HUES6 (cell line): ENCODE results near the gene VEGFD.

Experiments
- H3K27ac ChIP-seq: 2 replicates; pipeline ENCODE4 v1.7.0; 2013; ENCODE audit warnings: low read depth, mild to moderate bottlenecking, low read length, inconsistent platforms
- H3K27me3 ChIP-seq: 2 replicates; pipeline ENCODE4 v1.6.1; 2013; ENCODE audit warnings: low read length; ENCODE audit not compliant: control insufficient read depth, insufficient read depth
- H3K36me3 ChIP-seq: 2 replicates; pipeline ENCODE4 v1.6.1; 2013; ENCODE audit warnings: low read length; ENCODE audit not compliant: control insufficient read depth, insufficient read depth
- H3K4me1 ChIP-seq: 2 replicates; pipeline ENCODE4 v1.6.1; 2013; ENCODE audit warnings: low read length; ENCODE audit not compliant: control insufficient read depth, insufficient read depth
- H3K4me3 ChIP-seq: 2 replicates; pipeline ENCODE4 v1.5.1; 2013; ENCODE audit warnings: low read depth, low read length
- H3K9ac ChIP-seq: one replicate; pipeline ENCODE4 v1.6.1; 2013; ENCODE audit warnings: mild to moderate bottlenecking, low read length
- H3K9me3 ChIP-seq: 2 replicates; pipeline ENCODE4 v1.6.1; 2013; ENCODE audit warnings: low read depth, low read length; ENCODE audit not compliant: control insufficient read depth, insufficient read depth

VEGFD gene, protein sequence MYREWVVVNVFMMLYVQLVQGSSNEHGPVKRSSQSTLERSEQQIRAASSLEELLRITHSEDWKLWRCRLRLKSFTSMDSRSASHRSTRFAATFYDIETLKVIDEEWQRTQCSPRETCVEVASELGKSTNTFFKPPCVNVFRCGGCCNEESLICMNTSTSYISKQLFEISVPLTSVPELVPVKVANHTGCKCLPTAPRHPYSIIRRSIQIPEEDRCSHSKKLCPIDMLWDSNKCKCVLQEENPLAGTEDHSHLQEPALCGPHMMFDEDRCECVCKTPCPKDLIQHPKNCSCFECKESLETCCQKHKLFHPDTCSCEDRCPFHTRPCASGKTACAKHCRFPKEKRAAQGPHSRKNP

DNA sequence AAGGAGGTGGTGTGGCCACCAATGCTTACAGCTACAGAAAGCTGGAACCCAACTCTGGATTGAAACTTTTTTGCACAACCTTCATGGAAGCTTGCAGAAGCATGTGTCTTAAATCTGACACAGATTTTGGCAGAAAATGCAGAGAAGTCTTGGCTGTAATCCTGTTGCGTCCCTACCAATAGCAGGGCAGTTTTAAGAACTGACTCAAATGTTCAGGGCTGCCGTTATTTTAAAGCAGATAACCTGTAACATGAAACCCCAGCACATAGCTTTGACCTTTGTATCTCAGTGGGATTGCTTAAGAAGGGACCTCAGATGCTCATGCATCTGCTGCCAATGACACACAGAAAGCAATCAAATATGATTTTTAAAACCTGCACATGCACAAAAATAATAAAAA, at the start of gene VEGFD:
Gene VEGFD, minus strand, starts transcription at position 110 of the 400 bp plus-strand sequence. CDS start 467 bp downstream, outside the sequence.
- no peak within 1 kb of the TSS for H3K9ac ChIP-seq
- H3K27me3 ChIP-seq: no peaks in the 10 kb centered on the region; the same call in 1 of the 2 replicates
- no peak within 1 kb of the TSS for H3K4me3 ChIP-seq
- no peak within 1 kb of the TSS for H3K27ac ChIP-seq
- H3K36me3 ChIP-seq: no peaks in the 10 kb centered on the region
- H3K4me1 ChIP-seq: peaks cover 8% of the 10 kb centered on the region; the same call in 1 of the 2 replicates
- H3K9me3 ChIP-seq: no peaks in the 10 kb centered on the region

DNA sequence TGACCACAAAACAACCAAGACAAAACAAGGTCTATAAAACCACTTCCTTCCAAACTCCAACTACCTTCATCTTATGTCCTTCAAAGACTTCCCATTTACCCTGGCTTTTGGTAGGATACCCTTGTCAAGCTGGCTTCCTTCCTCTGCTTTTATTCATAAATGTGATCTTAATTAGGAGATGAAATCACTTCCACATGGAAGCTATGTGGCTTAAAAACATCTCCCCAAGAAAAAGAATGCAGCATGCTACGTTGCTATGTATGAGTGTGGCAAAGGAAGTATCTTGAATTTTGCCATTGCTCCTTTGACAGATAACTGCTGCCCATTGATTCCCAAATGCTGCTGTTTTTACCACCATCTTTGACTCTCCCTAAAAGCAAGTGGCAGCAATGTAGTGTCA, 46.4 kb upstream of the VEGFD start:
- Histone ChIP-seq H3K9ac (no peak overlapping the region), H3K4me3 (no peak overlapping the region), H3K9me3 (no peaks in the 10 kb centered on the region), H3K4me1 (no peaks in the 10 kb centered on the region), H3K27ac (no peak overlapping the region), H3K27me3 (peaks cover 24% of the 10 kb centered on the region), H3K36me3 (no peaks in the 10 kb centered on the region)

DNA sequence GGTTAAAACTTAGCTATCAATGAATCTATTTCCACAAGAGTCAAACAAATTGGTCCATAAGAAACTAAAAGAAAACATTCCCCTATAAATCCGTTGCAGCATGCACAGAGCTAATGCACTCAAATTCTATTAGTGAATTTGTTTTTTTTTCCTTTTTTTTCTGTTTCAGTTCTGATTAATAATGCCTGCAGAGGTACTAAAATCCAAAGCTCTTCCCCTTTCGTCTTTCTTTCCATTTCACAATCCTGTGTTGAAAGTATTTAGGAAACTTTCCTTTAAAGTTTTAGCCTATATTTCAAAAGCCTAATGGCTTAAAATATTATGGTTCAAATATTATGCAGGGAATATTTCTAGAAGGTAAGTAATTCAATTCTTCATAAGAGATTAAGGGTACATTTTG, 45.9 kb upstream of the VEGFD start:
- H3K4me1 ChIP-seq: no peaks in the 10 kb centered on the region

DNA sequence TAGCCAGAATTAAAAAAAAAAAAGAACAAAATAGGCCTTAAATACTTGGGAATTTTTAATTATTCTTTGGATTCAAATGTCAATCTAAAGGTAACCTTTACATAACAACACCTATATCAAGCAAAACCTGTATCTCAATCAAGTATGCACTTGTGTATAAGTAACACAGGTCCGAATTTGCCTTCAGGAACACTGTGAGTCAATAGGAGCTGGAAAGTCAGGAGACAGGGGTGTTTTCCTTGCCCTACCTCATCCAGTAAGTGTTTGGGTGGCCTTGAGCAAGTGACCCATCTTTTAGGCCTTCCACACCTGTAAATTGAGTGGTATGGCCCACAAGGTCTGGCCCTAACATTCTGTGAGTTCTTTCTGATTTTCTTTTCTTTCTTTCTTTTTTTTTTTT, 40.8 kb upstream of the VEGFD start:
- H3K27me3 ChIP-seq: peaks cover 4% of the 10 kb centered on the region; the same call in 1 of the 2 replicates
- no peak overlapping the region for H3K4me3 ChIP-seq
- no peaks in the 10 kb centered on the region for H3K9me3 ChIP-seq
- H3K36me3 ChIP-seq: no peaks in the 10 kb centered on the region
- no peak overlapping the region for H3K27ac ChIP-seq
- H3K9ac ChIP-seq: no peak overlapping the region
- no peaks in the 10 kb centered on the region for H3K4me1 ChIP-seq

More for the DNA sequence above, 45.9 kb upstream of the VEGFD start:
- no peak overlapping the region for H3K9ac ChIP-seq
- H3K4me3 ChIP-seq: no peak overlapping the region
- H3K36me3 ChIP-seq: no peaks in the 10 kb centered on the region
- H3K27me3 ChIP-seq: peaks cover 24% of the 10 kb centered on the region
- no peaks in the 10 kb centered on the region for H3K9me3 ChIP-seq
- no peak overlapping the region for H3K27ac ChIP-seq

DNA sequence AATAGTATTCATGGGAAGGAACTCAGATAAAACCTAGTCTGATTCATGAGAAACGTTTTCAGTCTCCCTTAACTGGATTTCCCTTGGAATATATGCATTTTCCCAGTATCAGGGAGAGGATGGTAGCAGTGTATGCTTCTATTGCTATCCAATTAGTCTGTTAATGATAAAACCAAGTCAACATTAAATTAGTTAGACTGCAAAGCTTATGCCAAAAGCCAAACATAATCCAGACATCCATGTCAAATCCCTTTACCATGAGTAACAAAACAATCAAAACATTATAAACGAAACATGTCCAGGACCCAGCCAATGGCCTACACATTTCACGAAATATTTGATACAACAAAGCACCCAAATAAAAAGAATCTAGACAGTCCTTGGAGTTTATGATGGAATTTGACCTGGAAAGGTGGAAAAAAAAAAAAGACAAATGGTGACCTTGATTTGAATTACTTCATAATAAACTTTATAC, 34.5 kb upstream of the VEGFD start:
- Histone ChIP-seq H3K36me3 (peaks cover 5% of the 10 kb centered on the region; the same call in 1 of the 2 replicates), H3K27ac (no peak overlapping the region), H3K4me1 (no peaks in the 10 kb centered on the region), H3K4me3 (no peak overlapping the region), H3K9me3 (peaks cover 6% of the 10 kb centered on the region), H3K9ac (no peak overlapping the region), H3K27me3 (no peaks in the 10 kb centered on the region; the same call in 1 of the 2 replicates)

DNA sequence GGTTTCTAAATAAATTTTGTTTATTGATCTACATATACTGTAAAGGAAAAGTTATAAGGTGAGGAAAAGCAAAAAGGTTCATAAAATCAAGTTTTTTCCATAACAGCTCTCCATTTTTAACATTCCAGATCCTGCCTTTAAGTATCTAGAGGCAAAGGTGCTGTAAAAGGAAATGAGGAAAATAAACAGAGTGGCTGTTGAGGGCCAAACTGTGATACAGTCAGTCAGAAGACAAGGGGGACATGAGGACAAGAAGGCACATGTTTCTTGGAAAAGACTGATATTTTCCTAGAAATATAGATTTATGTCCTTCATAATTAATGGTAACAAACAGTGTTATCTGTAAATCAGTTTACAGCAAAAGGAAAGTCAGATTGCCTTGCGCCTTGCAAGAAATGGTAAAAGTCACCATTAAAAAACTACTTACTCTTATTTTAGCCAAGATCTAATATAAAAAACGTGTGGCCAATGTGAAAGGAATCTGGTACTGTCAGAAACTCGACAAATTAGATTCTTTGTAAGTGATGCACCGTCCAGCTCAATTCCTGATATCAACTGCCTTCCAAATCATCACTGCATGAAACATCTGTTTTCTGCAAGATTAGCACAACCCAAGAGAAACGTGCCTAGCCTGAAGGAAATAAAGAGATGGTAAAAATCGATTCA, 34.0 kb upstream of the VEGFD start:
- peaks cover 5% of the 10 kb centered on the region; the same call in 1 of the 2 replicates for H3K36me3 ChIP-seq
- H3K4me3 ChIP-seq: no peak overlapping the region
- H3K9me3 ChIP-seq: peaks cover 6% of the 10 kb centered on the region
- no peaks in the 10 kb centered on the region for H3K4me1 ChIP-seq
- no peak overlapping the region for H3K9ac ChIP-seq
- no peak overlapping the region for H3K27ac ChIP-seq
- H3K27me3 ChIP-seq: no peaks in the 10 kb centered on the region; the same call in 1 of the 2 replicates

DNA sequence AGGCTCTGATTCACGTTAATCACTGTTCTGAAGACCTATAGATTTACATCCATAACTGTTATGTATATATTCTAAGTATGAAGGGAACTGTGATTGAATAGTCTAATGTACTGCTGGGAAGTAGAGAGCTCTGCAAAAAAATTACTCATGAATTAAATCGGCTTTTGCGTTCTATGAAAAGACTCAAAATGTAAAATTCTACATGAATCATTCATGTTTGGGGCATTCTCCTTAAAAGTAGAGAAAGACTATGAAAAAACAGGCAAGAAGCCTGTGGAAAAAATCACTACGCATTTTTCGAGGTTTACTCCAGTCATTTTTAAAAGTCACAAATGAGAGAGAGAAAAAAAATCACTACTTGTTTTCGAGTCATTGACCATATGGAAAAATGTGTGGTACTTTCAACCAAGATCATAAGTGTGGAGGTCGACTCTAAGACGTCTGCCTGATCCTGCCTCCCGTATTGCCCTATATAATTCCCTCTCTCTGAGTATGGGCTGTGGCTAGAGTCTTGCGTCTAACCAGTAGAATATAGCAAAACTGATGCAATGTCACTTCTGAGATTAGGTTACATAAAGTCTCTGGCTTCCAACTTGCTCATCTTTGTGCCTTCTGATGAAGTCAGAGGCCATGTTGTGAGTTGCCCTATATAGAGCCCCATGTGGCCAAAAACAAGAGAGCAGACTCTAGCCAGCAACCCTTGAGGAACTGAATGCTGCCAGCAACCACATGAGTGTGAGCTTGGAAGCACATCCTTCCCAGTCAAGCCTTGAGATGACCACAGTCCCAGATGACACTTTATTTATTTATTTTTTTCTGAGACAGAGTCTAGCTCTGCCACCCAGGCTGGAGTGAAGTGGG, 32.1 kb upstream of the VEGFD start:
- no peak overlapping the region for H3K4me3 ChIP-seq
- H3K9ac ChIP-seq: no peak overlapping the region
- H3K27me3 ChIP-seq: no peaks in the 10 kb centered on the region; the same call in 1 of the 2 replicates
- H3K9me3 ChIP-seq: peaks cover 6% of the 10 kb centered on the region
- peaks cover 5% of the 10 kb centered on the region; the same call in 1 of the 2 replicates for H3K36me3 ChIP-seq
- no peak overlapping the region for H3K27ac ChIP-seq
- H3K4me1 ChIP-seq: 0 out of 2 replicates have a peak, but pooled peaks cover under 1% of the 10 kb centered on the region

DNA sequence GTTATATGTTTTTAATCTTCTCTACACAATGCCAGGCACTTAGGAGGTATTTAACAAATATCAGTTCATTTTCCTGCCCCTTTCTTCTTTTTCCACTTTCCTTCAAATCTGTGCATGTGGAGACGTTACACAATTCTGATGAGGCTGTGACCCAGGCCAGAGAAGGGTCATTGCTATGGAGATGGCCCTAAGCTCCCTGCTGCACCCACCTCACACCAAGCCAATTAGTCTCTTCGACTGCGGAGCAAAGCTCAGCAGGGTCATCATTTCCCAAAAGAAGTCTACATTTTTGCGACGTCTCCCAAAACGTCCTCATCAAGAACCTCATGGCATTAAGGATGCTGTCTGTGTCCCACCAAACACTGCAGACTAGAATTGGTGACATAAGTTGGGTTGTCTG, 28.9 kb upstream of the VEGFD start:
- no peak overlapping the region for H3K4me3 ChIP-seq
- peaks cover 6% of the 10 kb centered on the region for H3K9me3 ChIP-seq
- no peaks in the 10 kb centered on the region; the same call in 1 of the 2 replicates for H3K36me3 ChIP-seq
- H3K27me3 ChIP-seq: no peaks in the 10 kb centered on the region; the same call in 1 of the 2 replicates
- no peak overlapping the region for H3K9ac ChIP-seq
- no peak overlapping the region for H3K27ac ChIP-seq
- H3K4me1 ChIP-seq: 0 out of 2 replicates have a peak, but pooled peaks cover 7% of the 10 kb centered on the region

DNA sequence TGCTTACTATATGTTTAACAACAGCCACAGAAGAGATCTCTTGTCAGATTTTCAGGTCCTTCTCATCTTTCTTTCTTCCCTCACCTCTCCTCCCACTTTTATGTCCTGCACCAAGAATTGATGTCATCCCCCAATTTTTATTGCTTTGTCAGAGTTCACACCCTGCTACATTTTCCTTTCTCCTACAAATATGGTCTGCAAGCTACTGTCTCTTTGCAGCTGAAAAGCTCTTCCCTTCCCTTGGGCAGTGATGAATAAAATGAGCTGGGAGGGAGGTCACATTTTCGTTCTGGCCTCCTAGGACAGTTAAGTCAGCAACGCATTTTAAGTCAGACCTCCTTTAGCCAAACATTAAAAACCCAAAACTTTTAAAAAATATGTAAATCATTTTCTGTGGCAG, 26.7 kb upstream of the VEGFD start:
- 0 out of 2 replicates have a peak, but pooled peaks cover 7% of the 10 kb centered on the region for H3K4me1 ChIP-seq
- H3K36me3 ChIP-seq: no peaks in the 10 kb centered on the region
- H3K4me3 ChIP-seq: no peak overlapping the region
- peaks cover 4% of the 10 kb centered on the region; the same call in 1 of the 2 replicates for H3K27me3 ChIP-seq
- no peak overlapping the region for H3K9ac ChIP-seq
- no peaks in the 10 kb centered on the region for H3K9me3 ChIP-seq
- H3K27ac ChIP-seq: no peak overlapping the region

DNA sequence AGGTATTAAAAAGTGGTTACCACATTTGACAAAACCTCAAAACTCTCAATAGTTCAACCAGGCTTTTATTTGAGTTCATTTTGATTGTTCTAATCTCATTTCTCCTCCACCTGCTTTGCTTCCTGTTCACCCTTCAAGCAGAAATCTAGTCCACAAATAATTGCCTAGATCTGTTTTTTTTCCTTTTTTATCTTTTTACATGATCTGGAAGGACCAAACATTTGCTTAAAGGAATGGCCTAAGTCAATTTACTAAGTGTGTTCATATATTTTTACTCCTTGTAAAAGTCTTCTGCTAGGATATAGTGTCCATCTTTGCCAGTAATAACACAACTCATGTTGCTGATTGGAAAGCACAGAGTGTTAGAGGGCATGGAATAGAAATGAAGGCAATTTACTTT, 26.2 kb upstream of the VEGFD start:
- Histone ChIP-seq H3K36me3 (no peaks in the 10 kb centered on the region), H3K9me3 (no peaks in the 10 kb centered on the region), H3K27me3 (peaks cover 4% of the 10 kb centered on the region; the same call in 1 of the 2 replicates), H3K4me3 (no peak overlapping the region), H3K9ac (no peak overlapping the region), H3K4me1 (0 out of 2 replicates have a peak, but pooled peaks cover 7% of the 10 kb centered on the region), H3K27ac (no peak overlapping the region)
